AG09319 (cell line): ENCODE results near the gene USH1C.

Source experiments
- DNase-seq: peaks from one replicate; pipeline ENCODE4 v3.0.0-alpha.2; 2010; ENCODE audit warnings: low read depth; ENCODE audit errors: extremely low read depth
- TF ChIP-seq, protein P1 (sequence below): IDR thresholded peaks from 2 replicates; pipeline ENCODE4 v1.5.1; 2011; ENCODE audit warnings: low read depth, mild to moderate bottlenecking, inconsistent platforms, low read length, moderate library complexity

Gene USH1C

GRCh38 chr11:17526326-17526725 lies 17.9 kb downstream of the USH1C start:
- no peak for DNase-seq
- TF ChIP-seq, protein P1, sequence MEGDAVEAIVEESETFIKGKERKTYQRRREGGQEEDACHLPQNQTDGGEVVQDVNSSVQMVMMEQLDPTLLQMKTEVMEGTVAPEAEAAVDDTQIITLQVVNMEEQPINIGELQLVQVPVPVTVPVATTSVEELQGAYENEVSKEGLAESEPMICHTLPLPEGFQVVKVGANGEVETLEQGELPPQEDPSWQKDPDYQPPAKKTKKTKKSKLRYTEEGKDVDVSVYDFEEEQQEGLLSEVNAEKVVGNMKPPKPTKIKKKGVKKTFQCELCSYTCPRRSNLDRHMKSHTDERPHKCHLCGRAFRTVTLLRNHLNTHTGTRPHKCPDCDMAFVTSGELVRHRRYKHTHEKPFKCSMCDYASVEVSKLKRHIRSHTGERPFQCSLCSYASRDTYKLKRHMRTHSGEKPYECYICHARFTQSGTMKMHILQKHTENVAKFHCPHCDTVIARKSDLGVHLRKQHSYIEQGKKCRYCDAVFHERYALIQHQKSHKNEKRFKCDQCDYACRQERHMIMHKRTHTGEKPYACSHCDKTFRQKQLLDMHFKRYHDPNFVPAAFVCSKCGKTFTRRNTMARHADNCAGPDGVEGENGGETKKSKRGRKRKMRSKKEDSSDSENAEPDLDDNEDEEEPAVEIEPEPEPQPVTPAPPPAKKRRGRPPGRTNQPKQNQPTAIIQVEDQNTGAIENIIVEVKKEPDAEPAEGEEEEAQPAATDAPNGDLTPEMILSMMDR = no peak

GRCh38 chr11:17525570-17525969 lies 18.6 kb downstream of the USH1C start:
- no peak for DNase-seq
- TF ChIP-seq, protein P1 = no peak

GRCh38 chr11:17524221-17524620 lies 20.0 kb downstream of the USH1C start:
- TF ChIP-seq, protein P1 = no peak
- no peak for DNase-seq

DNA sequence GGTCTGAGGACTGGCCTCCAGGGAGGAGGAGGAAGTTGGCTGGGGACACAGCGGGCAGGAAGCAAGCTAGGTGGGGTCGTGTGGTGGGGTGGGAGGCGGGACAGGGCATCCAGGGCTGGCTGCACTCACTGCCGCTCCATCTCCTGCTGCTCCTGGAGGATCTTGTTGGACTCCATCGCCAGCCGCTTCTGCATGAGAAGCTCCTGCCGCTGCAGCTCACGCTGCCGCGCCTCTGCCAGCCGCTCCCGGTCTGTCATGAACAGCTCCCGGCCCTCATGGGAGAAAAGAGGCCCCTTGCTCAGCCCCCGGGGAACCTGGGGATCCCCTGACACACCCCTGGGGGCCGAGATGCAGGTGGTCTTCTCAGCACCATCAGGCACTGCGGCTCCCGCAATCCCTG lies 21.6 kb downstream of the USH1C start:
- TF ChIP-seq, protein P1 = no peak
- no peak for DNase-seq

DNA sequence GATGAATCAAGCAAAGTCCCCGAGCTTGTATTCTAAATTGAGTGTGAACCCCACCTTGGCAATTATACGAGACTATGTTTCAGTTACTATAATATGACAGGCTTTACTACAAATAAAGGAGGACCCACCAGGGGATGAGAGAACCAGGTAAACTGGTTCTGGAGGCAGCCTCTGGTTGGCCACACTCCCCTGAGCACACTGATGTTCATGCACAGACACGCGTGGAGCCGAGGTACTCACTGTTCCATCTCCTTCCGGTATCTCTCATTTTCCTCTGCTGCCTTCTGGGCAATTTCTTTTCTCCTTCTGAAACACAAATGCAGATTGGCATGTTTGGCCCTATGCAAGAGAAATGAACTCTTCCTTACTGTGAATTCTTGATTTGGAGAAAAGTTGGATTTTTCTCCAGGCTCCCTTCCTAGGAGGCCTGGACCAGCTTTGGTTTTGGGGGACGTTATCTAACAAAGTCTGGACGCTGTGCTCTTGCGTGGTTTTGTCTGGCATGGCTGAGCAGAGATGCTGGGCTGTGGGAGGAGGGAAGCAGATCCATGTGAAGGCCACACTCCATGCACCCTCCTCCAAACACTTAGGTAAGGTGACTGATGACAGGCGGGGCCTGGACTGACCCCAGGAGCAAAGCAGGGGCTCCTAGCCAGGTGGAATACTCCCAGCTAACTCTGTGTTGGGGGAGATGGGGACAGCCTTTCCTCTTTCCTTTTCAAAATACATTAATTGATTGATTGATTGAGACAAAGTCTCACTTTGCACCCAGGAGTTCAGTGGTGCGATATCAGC lies 22.9 kb downstream of the USH1C start:
- DNase-seq = no peak
- TF ChIP-seq, protein P1 = no peak

DNA sequence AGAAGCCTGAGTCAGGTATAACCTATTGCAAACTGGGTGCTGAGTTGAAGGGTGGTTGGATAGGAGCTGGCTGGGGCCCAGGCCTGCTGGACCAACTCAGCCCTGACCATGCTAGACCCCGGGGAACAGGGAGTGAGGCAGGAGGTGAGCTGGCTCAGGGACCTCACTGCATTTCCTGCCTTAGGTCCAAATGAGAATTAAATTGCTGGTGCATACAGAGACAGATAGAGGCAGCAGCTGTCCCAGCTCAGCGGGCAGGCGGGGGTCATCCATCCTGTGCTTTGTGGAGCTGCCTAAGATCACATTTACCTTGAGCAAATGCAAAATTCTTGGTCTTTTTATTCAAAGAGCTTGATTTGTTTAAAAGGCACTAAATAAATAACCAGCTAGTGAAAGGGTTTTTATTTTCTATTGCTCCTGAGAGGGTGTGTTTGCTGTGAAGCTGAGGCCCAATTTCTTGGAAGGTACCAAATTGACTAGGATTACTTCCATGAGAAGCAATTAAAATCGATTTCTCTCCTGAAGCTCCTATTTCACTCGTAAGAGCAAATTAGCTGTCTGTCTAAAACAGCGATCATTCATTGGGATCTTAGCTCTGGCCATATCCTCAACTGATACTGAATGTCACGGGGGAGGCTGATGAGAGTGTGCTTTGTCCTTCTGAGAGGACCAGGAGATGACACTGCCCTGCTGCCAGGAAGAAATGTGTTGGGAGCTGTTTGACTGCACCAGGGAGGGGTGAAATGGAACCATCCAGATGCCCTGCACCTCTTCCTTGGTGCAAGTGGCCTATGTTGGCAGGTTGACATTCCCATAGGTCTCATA lies 24.9 kb downstream of the USH1C start:
- TF ChIP-seq, protein P1 = no peak
- DNase-seq = no peak

GRCh38 chr11:17518366-17518765 lies 25.9 kb downstream of the USH1C start:
- no peak for DNase-seq
- TF ChIP-seq, protein P1 = no peak
